ENCODE measurements around the gene ADAP1.

Gene ADAP1

GRCh38 chr7:894164-894867 is 60.2 kb downstream of the ADAP1 start:
- TF ChIP-seq CTCF (IDR thresholded peaks at IDR 0.05) = no peak
- Histone ChIP-seq H3K4me3 (no peak overlapping the region), H3K9me3 (no peaks in the 10 kb centered on the region), H3K4me1 (peaks cover 0 to 4% (median 0%) of the 10 kb centered on the region in 4 donors), H3K27ac (no peak overlapping the region), H3K36me3 (peaks cover 50 to 94% (median 89%) of the 10 kb centered on the region in 3 donors), H3K27me3 (no peaks in the 10 kb centered on the region)
- intact Hi-C loops (cut with DNase I; ENCODE audit: low total_unique reads) = no loop called here
- DNase-seq = no peak

- TF ChIP-seq CTCF (IDR thresholded peaks at IDR 0.05) = no peak
- no peaks in the 10 kb centered on the region for H3K9me3 ChIP-seq
- intact Hi-C loops (cut with DNase I; ENCODE audit: low total_unique reads) = no loop called here
- H3K27ac ChIP-seq = no peak overlapping the region
- H3K4me1 ChIP-seq = peaks cover 0 to 4% (median 0%) of the 10 kb centered on the region in 4 donors
- no peak overlapping the region for H3K4me3 ChIP-seq
- H3K36me3 ChIP-seq = peaks cover 52 to 94% (median 93%) of the 10 kb centered on the region in 3 donors
- H3K27me3 ChIP-seq = no peaks in the 10 kb centered on the region
- no peak for DNase-seq
Observed at GRCh38 chr7:893686-894085, 60.8 kb downstream of the ADAP1 start.

- Histone ChIP-seq H3K9me3 (no peaks in the 10 kb centered on the region), H3K27ac (no peak overlapping the region), H3K36me3 (peaks cover 58 to 94% (median 93%) of the 10 kb centered on the region in 3 donors), H3K4me3 (no peak overlapping the region), H3K4me1 (peaks cover 0 to 4% (median 0%) of the 10 kb centered on the region in 4 donors), H3K27me3 (no peaks in the 10 kb centered on the region)
- DNase-seq = no peak
- intact Hi-C loops (cut with DNase I; ENCODE audit: low total_unique reads) = no loop called here
- no peak for TF ChIP-seq CTCF (IDR thresholded peaks at IDR 0.05)
Observed at GRCh38 chr7:892648-893593, 61.6 kb downstream of the ADAP1 start.

GRCh38 chr7:891805-892204 is 62.7 kb downstream of the ADAP1 start:
- no peak for DNase-seq
- Histone ChIP-seq H3K9me3 (no peaks in the 10 kb centered on the region), H3K4me3 (no peak overlapping the region), H3K27me3 (no peaks in the 10 kb centered on the region), H3K36me3 (peaks cover 70 to 94% (median 93%) of the 10 kb centered on the region in 3 donors), H3K4me1 (no peaks in the 10 kb centered on the region), H3K27ac (no peak overlapping the region)
- intact Hi-C loops (cut with DNase I; ENCODE audit: low total_unique reads) = no loop called here
- no peak for TF ChIP-seq CTCF (IDR thresholded peaks at IDR 0.05)

- Histone ChIP-seq H3K4me3 (no peak overlapping the region), H3K27me3 (no peaks in the 10 kb centered on the region), H3K4me1 (no peaks in the 10 kb centered on the region), H3K9me3 (no peaks in the 10 kb centered on the region), H3K27ac (no peak overlapping the region), H3K36me3 (peaks cover 73 to 94% (median 93%) of the 10 kb centered on the region in 3 donors)
- DNase-seq = no peak
- no peak for TF ChIP-seq CTCF (IDR thresholded peaks at IDR 0.05)
- intact Hi-C loops (cut with DNase I; ENCODE audit: low total_unique reads) = no loop called here
Observed at GRCh38 chr7:891291-891690, 63.2 kb downstream of the ADAP1 start.
